Measurements from ENCODE around the gene RIC8A. TPM values are rescaled to one million over a fixed set of nuclear protein-coding genes. Genes with fewer than 3 reads are reported as not detected.

Gene RIC8A
- polyA plus RNA-seq, 1 donor from 2014 or later, result 128 TPM

GRCh38 chr11:199782-200181, 7.7 kb upstream of the RIC8A start:
- Histone ChIP-seq H4K20me1 (ENCODE audit: insufficient read depth) (no peaks in the 10 kb centered on the region), H3K27ac (ENCODE audit: low read length) (no peak overlapping the region), H3K9me3 (ENCODE audit: low read length) (no peaks in the 10 kb centered on the region), H3K4me2 (ENCODE audit: low read length) (no peak overlapping the region), H3F3A (ENCODE audit: insufficient read depth, low read length, poor library complexity, severe bottlenecking) (no peaks in the 10 kb centered on the region), H3K79me2 (replicated peaks; ENCODE audit: insufficient read depth, low read length) (no peaks in the 10 kb centered on the region), H3K9ac (ENCODE audit: low read length) (no peak overlapping the region), H3K27me3 (ENCODE audit: insufficient read depth, low read depth, low read length) (no peaks in the 10 kb centered on the region), H3K9me2 (ENCODE audit: insufficient read depth, low read length) (no peaks in the 10 kb centered on the region), H3K4me3 (ENCODE audit: low read length) (no peak overlapping the region), H2AFZ (ENCODE audit: low read depth, low read length) (no peak overlapping the region), H3K36me3 (ENCODE audit: insufficient read depth, low read length) (no peaks in the 10 kb centered on the region)
- TF ChIP-seq POLR2AphosphoS5 (IDR thresholded peaks at IDR 0.05) (no peak), REST (IDR thresholded peaks at IDR 0.05; ENCODE audit: borderline replicate concordance) (no peak), RAD21 (conservative IDR thresholded peaks at IDR 0.05) (no peak), TAF1 (IDR thresholded peaks at IDR 0.05; ENCODE audit: low read depth) (no peak), EP300 (conservative IDR thresholded peaks at IDR 0.05; ENCODE audit: poor library complexity, severe bottlenecking) (no peak), SMC3 (conservative IDR thresholded peaks at IDR 0.05; ENCODE audit: poor library complexity) (no peak), MXI1 (conservative IDR thresholded peaks at IDR 0.05; ENCODE audit: poor library complexity, severe bottlenecking) (no peak), EZH2 (IDR thresholded peaks at IDR 0.05; ENCODE audit: borderline replicate concordance, insufficient read depth, low read length, poor library complexity, severe bottlenecking) (no peak), CTCF (IDR thresholded peaks at IDR 0.05; ENCODE audit: poor library complexity, severe bottlenecking) (no peak)

GRCh38 chr11:200224-201003, 7.1 kb upstream of the RIC8A start:
- no peaks in the 10 kb centered on the region for H3K36me3 ChIP-seq (ENCODE audit: insufficient read depth, low read length)
- no peaks in the 10 kb centered on the region for H4K20me1 ChIP-seq (ENCODE audit: insufficient read depth)
- no peak for TF ChIP-seq EZH2 (IDR thresholded peaks at IDR 0.05; ENCODE audit: borderline replicate concordance, insufficient read depth, low read length, poor library complexity, severe bottlenecking)
- no peaks in the 10 kb centered on the region for H3K9me2 ChIP-seq (ENCODE audit: insufficient read depth, low read length)
- H3K9ac ChIP-seq (ENCODE audit: low read length), result no peak overlapping the region
- H3K27ac ChIP-seq (ENCODE audit: low read length), result no peak overlapping the region
- no peak overlapping the region for H2AFZ ChIP-seq (ENCODE audit: low read depth, low read length)
- H3K79me2 ChIP-seq (replicated peaks; ENCODE audit: insufficient read depth, low read length), result no peaks in the 10 kb centered on the region
- H3K4me2 ChIP-seq (ENCODE audit: low read length), result no peak overlapping the region
- no peaks in the 10 kb centered on the region for H3F3A ChIP-seq (ENCODE audit: insufficient read depth, low read length, poor library complexity, severe bottlenecking)
- no peaks in the 10 kb centered on the region for H3K27me3 ChIP-seq (ENCODE audit: insufficient read depth, low read depth, low read length)
- no peaks in the 10 kb centered on the region for H3K9me3 ChIP-seq (ENCODE audit: low read length)
- H3K4me3 ChIP-seq (ENCODE audit: low read length), result no peak overlapping the region
